Measurements from ENCODE around the gene BNC1.
A peak's percentile ranks its signal among the peaks of the same experiment; 100 is the strongest.
"Not testable (repeated sequence)": the region's sequence is repeated elsewhere in the genome, so short reads cannot be mapped to it uniquely, and the experiment has no call there.

BNC1 gene

GRCh38 chr15:83283813-83284558 is 478 bp downstream of the BNC1 start:
- peaks cover 50% of the 10 kb centered on the region for H3K27me3 Mint-ChIP-seq
- H3K27ac Mint-ChIP-seq, result no peak overlapping the region
- H3K4me1 Mint-ChIP-seq, result peaks cover 10% of the 10 kb centered on the region
- peaks cover 3% of the 10 kb centered on the region for H3K36me3 Mint-ChIP-seq
- peak overlapping the region; percentile 80 for H3K4me3 Mint-ChIP-seq
- no peaks in the 10 kb centered on the region for H3K9me3 Mint-ChIP-seq

GRCh38 chr15:83283138-83283812 is 1.2 kb downstream of the BNC1 start:
- Mint-ChIP-seq H3K36me3 (peaks cover 3% of the 10 kb centered on the region), H3K4me3 (peak overlapping the region; percentile 80), H3K27ac (no peak overlapping the region), H3K9me3 (no peaks in the 10 kb centered on the region), H3K27me3 (peaks cover 53% of the 10 kb centered on the region), H3K4me1 (peaks cover 10% of the 10 kb centered on the region)

- peaks cover 3% of the 10 kb centered on the region for H3K36me3 Mint-ChIP-seq
- peak overlapping the region; percentile 8 for H3K4me3 Mint-ChIP-seq
- peaks cover 10% of the 10 kb centered on the region for H3K4me1 Mint-ChIP-seq
- H3K27me3 Mint-ChIP-seq, result peaks cover 55% of the 10 kb centered on the region
- no peak overlapping the region for H3K27ac Mint-ChIP-seq
- no peaks in the 10 kb centered on the region for H3K9me3 Mint-ChIP-seq
These were observed 1.7 kb downstream of the BNC1 start for GRCh38 chr15:83282776-83283137.

- Mint-ChIP-seq H3K27ac (no peak overlapping the region), H3K27me3 (peaks cover 52% of the 10 kb centered on the region), H3K4me3 (no peak overlapping the region), H3K36me3 (peaks cover 3% of the 10 kb centered on the region), H3K9me3 (no peaks in the 10 kb centered on the region), H3K4me1 (peaks cover 10% of the 10 kb centered on the region)
These were observed 2.3 kb downstream of the BNC1 start for GRCh38 chr15:83282141-83282540.

GRCh38 chr15:83278191-83278590 is 6.3 kb downstream of the BNC1 start:
- H3K27ac Mint-ChIP-seq, result no peak overlapping the region
- H3K4me3 Mint-ChIP-seq, result no peak overlapping the region
- H3K27me3 Mint-ChIP-seq, result peaks cover 48% of the 10 kb centered on the region
- H3K36me3 Mint-ChIP-seq, result no peaks in the 10 kb centered on the region
- H3K9me3 Mint-ChIP-seq, result no peaks in the 10 kb centered on the region
- H3K4me1 Mint-ChIP-seq, result no peaks in the 10 kb centered on the region

- Mint-ChIP-seq H3K27me3 (peaks cover 36% of the 10 kb centered on the region), H3K36me3 (no peaks in the 10 kb centered on the region), H3K4me3 (no peak overlapping the region), H3K4me1 (no peaks in the 10 kb centered on the region), H3K27ac (no peak overlapping the region), H3K9me3 (no peaks in the 10 kb centered on the region)
These were observed 7.8 kb downstream of the BNC1 start for GRCh38 chr15:83276661-83277060.

GRCh38 chr15:83275412-83275811 is 9.1 kb downstream of the BNC1 start:
- Mint-ChIP-seq H3K27me3 (peaks cover 30% of the 10 kb centered on the region), H3K27ac (no peak overlapping the region), H3K9me3 (no peaks in the 10 kb centered on the region), H3K4me3 (no peak overlapping the region), H3K4me1 (no peaks in the 10 kb centered on the region), H3K36me3 (no peaks in the 10 kb centered on the region)

GRCh38 chr15:83270176-83270575 is 14.3 kb downstream of the BNC1 start:
- Mint-ChIP-seq H3K36me3 (no peaks in the 10 kb centered on the region), H3K27ac (no peak overlapping the region), H3K4me1 (no peaks in the 10 kb centered on the region), H3K4me3 (no peak overlapping the region), H3K27me3 (peaks cover 16% of the 10 kb centered on the region), H3K9me3 (no peaks in the 10 kb centered on the region)

- Mint-ChIP-seq H3K27me3 (peaks cover 13% of the 10 kb centered on the region), H3K36me3 (no peaks in the 10 kb centered on the region), H3K4me1 (no peaks in the 10 kb centered on the region), H3K27ac (no peak overlapping the region), H3K9me3 (no peaks in the 10 kb centered on the region), H3K4me3 (no peak overlapping the region)
These were observed 16.3 kb downstream of the BNC1 start for GRCh38 chr15:83268147-83268546.

GRCh38 chr15:83262594-83263315 is 21.7 kb downstream of the BNC1 start:
- Mint-ChIP-seq H3K36me3 (no peaks in the 10 kb centered on the region), H3K9me3 (no peaks in the 10 kb centered on the region), H3K27ac (no peak overlapping the region), H3K4me1 (no peaks in the 10 kb centered on the region), H3K27me3 (peaks cover 18% of the 10 kb centered on the region), H3K4me3 (no peak overlapping the region)

GRCh38 chr15:83262181-83262580 is 22.3 kb downstream of the BNC1 start:
- peaks cover 18% of the 10 kb centered on the region for H3K27me3 Mint-ChIP-seq
- not testable (repeated sequence) for H3K27ac Mint-ChIP-seq, H3K4me1 Mint-ChIP-seq

GRCh38 chr15:83250781-83251180 is 33.7 kb downstream of the BNC1 start:
- H3K9me3 Mint-ChIP-seq, result no peaks in the 10 kb centered on the region
- H3K36me3 Mint-ChIP-seq, result no peaks in the 10 kb centered on the region
- H3K4me1 Mint-ChIP-seq, result no peaks in the 10 kb centered on the region
- no peak overlapping the region for H3K4me3 Mint-ChIP-seq
- H3K27ac Mint-ChIP-seq, result no peak overlapping the region
- H3K27me3 Mint-ChIP-seq, result peaks cover 30% of the 10 kb centered on the region

More at GRCh38 chr15:83262181-83262580, 22.3 kb downstream of the BNC1 start:
- H3K9me3 Mint-ChIP-seq, H3K36me3 Mint-ChIP-seq, H3K4me3 Mint-ChIP-seq: not testable (repeated sequence)

- H3K27ac Mint-ChIP-seq, result no peak overlapping the region
- no peaks in the 10 kb centered on the region for H3K9me3 Mint-ChIP-seq
- H3K4me3 Mint-ChIP-seq, result no peak overlapping the region
- H3K27me3 Mint-ChIP-seq, result peaks cover 22% of the 10 kb centered on the region
- no peaks in the 10 kb centered on the region for H3K36me3 Mint-ChIP-seq
- H3K4me1 Mint-ChIP-seq, result no peaks in the 10 kb centered on the region
These were observed 35.5 kb downstream of the BNC1 start for GRCh38 chr15:83249030-83249343.

- H3K27me3 Mint-ChIP-seq, result peaks cover 22% of the 10 kb centered on the region
- H3K9me3 Mint-ChIP-seq, result no peaks in the 10 kb centered on the region
- H3K4me3 Mint-ChIP-seq, result no peak overlapping the region
- H3K36me3 Mint-ChIP-seq, result no peaks in the 10 kb centered on the region
- H3K4me1 Mint-ChIP-seq, result no peaks in the 10 kb centered on the region
- no peak overlapping the region for H3K27ac Mint-ChIP-seq
These were observed 36.1 kb downstream of the BNC1 start for GRCh38 chr15:83248151-83249029.

GRCh38 chr15:83243634-83244033 is 40.8 kb downstream of the BNC1 start:
- Mint-ChIP-seq H3K27ac (no peak overlapping the region), H3K27me3 (peaks cover 16% of the 10 kb centered on the region), H3K36me3 (peaks cover under 1% of the 10 kb centered on the region), H3K9me3 (peaks cover 7% of the 10 kb centered on the region), H3K4me3 (no peak overlapping the region), H3K4me1 (no peaks in the 10 kb centered on the region)

Data from activated naive CD4-positive, alpha-beta T cell treated with anti-CD3 and anti-CD28 coated beads, Interleukin-2, amount 50 U/mL, for 24 hours (primary cell).